RPMI8226 (cell line): ENCODE results near the gene GOLGA3.

Experiments used
- DNase-seq: peaks from one replicate; pipeline ENCODE4 v3.0.0-alpha.2; 2015

Gene GOLGA3

GRCh38 chr12:132719954-132720324, 108.7 kb downstream of the GOLGA3 start:
- no peak for DNase-seq

GRCh38 chr12:132719141-132719953, 109.3 kb downstream of the GOLGA3 start:
- no peak for DNase-seq
